Nephron progenitor cell (in vitro differentiated cells): Measurements from ENCODE around the gene GMDS.

Experiments used
- DNase-seq: peaks from one replicate; pipeline ENCODE4 v3.0.0; 2021
- H3K27ac Mint-ChIP-seq: 2 replicates; pipeline ENCODE4 v1.8.0; 2021; ENCODE audit warnings: mild to moderate bottlenecking, moderate library complexity, mixed read lengths
- H3K27me3 Mint-ChIP-seq: 2 replicates; pipeline ENCODE4 v1.8.0; 2021; ENCODE audit warnings: mild to moderate bottlenecking, low read depth, mixed read lengths; ENCODE audit not compliant: poor library complexity
- H3K36me3 Mint-ChIP-seq: 2 replicates; pipeline ENCODE4 v1.8.0; 2021; ENCODE audit warnings: low read depth, mixed read lengths
- H3K4me1 Mint-ChIP-seq: 2 replicates; pipeline ENCODE4 v1.8.0; 2021; ENCODE audit warnings: mixed read lengths
- H3K4me3 Mint-ChIP-seq: 2 replicates; pipeline ENCODE4 v1.8.0; 2021; ENCODE audit warnings: mild to moderate bottlenecking, moderate library complexity, mixed read lengths
- H3K9me3 Mint-ChIP-seq: 2 replicates; pipeline ENCODE4 v1.8.0; 2021; ENCODE audit warnings: mild to moderate bottlenecking, moderate library complexity, mixed read lengths
- CTCF ChIP-seq: fragments of 200-600 bp; sonication (generic); IDR thresholded peaks from 2 replicates; pipeline ENCODE4 v1.5.0; 2021; ENCODE audit warnings: antibody characterized with exemption

GMDS gene

GRCh38 chr6:2133716-2134310, 111.6 kb downstream of the GMDS start:
- Mint-ChIP-seq H3K4me1 (peaks cover 41% of the 10 kb centered on the region), H3K4me3 (no peak overlapping the region), H3K27me3 (no peaks in the 10 kb centered on the region), H3K27ac (no peak overlapping the region), H3K36me3 (no peaks in the 10 kb centered on the region), H3K9me3 (no peaks in the 10 kb centered on the region)
- DNase-seq, result no peak
- no peak for TF ChIP-seq CTCF

- no peaks in the 10 kb centered on the region for H3K9me3 Mint-ChIP-seq
- H3K27me3 Mint-ChIP-seq, result no peaks in the 10 kb centered on the region
- no peak for DNase-seq
- no peaks in the 10 kb centered on the region for H3K36me3 Mint-ChIP-seq
- H3K27ac Mint-ChIP-seq, result no peak overlapping the region
- peaks cover 46% of the 10 kb centered on the region for H3K4me1 Mint-ChIP-seq
- H3K4me3 Mint-ChIP-seq, result no peak overlapping the region
- TF ChIP-seq CTCF, result no peak
These were observed 112.5 kb downstream of the GMDS start for GRCh38 chr6:2132916-2133315.

GRCh38 chr6:2132416-2132815, 113.0 kb downstream of the GMDS start:
- H3K27ac Mint-ChIP-seq, result no peak overlapping the region
- no peaks in the 10 kb centered on the region for H3K9me3 Mint-ChIP-seq
- H3K27me3 Mint-ChIP-seq, result no peaks in the 10 kb centered on the region
- DNase-seq, result no peak
- no peaks in the 10 kb centered on the region for H3K36me3 Mint-ChIP-seq
- no peak overlapping the region for H3K4me3 Mint-ChIP-seq
- no peak for TF ChIP-seq CTCF
- peaks cover 46% of the 10 kb centered on the region for H3K4me1 Mint-ChIP-seq

- no peaks in the 10 kb centered on the region for H3K27me3 Mint-ChIP-seq
- H3K27ac Mint-ChIP-seq, result peak overlapping the region; percentile 21
- H3K4me1 Mint-ChIP-seq, result peaks cover 46% of the 10 kb centered on the region
- H3K4me3 Mint-ChIP-seq, result peak overlapping the region; percentile 22
- no peak for DNase-seq
- no peak for TF ChIP-seq CTCF
- H3K36me3 Mint-ChIP-seq, result no peaks in the 10 kb centered on the region
- no peaks in the 10 kb centered on the region for H3K9me3 Mint-ChIP-seq
These were observed 116.2 kb downstream of the GMDS start for GRCh38 chr6:2129182-2129621.

GRCh38 chr6:2127484-2127911, 117.9 kb downstream of the GMDS start:
- no peak for TF ChIP-seq CTCF
- peaks cover 3% of the 10 kb centered on the region for H3K9me3 Mint-ChIP-seq
- peaks cover 30% of the 10 kb centered on the region for H3K4me1 Mint-ChIP-seq
- no peak overlapping the region for H3K27ac Mint-ChIP-seq
- H3K36me3 Mint-ChIP-seq, result no peaks in the 10 kb centered on the region
- H3K27me3 Mint-ChIP-seq, result no peaks in the 10 kb centered on the region
- no peak overlapping the region for H3K4me3 Mint-ChIP-seq
- DNase-seq, result no peak

GRCh38 chr6:2126351-2126750, 119.1 kb downstream of the GMDS start:
- H3K27me3 Mint-ChIP-seq, result no peaks in the 10 kb centered on the region
- H3K36me3 Mint-ChIP-seq, result no peaks in the 10 kb centered on the region
- H3K27ac Mint-ChIP-seq, result no peak overlapping the region
- no peak for TF ChIP-seq CTCF
- no peak for DNase-seq
- H3K4me1 Mint-ChIP-seq, result peaks cover 25% of the 10 kb centered on the region
- H3K4me3 Mint-ChIP-seq, result no peak overlapping the region
- peaks cover 3% of the 10 kb centered on the region for H3K9me3 Mint-ChIP-seq
